OCI-LY3 (cell line): ENCODE measurements around the gene PHB1.

ENCODE experiments used
- EZH2phosphoT487 ChIP-seq: fragments of 200-600 bp; shearing (Covaris generic); IDR thresholded peaks from 2 replicates; pipeline ENCODE4 v1.6.1; 2018; ENCODE audit warnings: antibody characterized with exemption, mixed run types, low read depth
- TF ChIP-seq, protein P1 (sequence below): fragments of 200-600, 300-600 bp; sonication (generic); IDR thresholded peaks from 2 replicates; pipeline ENCODE4 v1.5.1; 2014; ENCODE audit warnings: antibody characterized with exemption, low read length, low read depth

DNA sequence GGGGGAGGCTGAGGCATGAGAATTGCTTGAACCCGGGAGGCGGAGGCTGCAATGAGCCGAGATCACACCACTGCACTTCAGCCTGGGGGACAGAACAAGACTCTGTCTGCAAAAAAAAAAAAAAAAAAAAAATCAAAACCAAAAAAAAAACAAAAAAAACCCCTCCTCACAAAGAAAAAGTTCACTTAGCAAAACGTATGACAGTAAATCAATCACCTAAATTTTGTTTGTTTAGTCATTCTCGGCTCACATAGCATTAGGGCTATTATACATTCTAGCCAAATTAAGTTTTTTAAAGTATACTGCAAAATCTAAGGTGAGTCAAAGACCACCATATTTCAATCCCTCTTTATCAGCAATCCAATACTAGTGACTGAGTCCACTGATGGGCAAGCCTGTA, 58.4 kb downstream of the PHB1 start:
- TF ChIP-seq, protein P1, sequence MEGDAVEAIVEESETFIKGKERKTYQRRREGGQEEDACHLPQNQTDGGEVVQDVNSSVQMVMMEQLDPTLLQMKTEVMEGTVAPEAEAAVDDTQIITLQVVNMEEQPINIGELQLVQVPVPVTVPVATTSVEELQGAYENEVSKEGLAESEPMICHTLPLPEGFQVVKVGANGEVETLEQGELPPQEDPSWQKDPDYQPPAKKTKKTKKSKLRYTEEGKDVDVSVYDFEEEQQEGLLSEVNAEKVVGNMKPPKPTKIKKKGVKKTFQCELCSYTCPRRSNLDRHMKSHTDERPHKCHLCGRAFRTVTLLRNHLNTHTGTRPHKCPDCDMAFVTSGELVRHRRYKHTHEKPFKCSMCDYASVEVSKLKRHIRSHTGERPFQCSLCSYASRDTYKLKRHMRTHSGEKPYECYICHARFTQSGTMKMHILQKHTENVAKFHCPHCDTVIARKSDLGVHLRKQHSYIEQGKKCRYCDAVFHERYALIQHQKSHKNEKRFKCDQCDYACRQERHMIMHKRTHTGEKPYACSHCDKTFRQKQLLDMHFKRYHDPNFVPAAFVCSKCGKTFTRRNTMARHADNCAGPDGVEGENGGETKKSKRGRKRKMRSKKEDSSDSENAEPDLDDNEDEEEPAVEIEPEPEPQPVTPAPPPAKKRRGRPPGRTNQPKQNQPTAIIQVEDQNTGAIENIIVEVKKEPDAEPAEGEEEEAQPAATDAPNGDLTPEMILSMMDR: no peak
- no peak for TF ChIP-seq EZH2phosphoT487
